Heart right ventricle (tissue), 16 donors: ENCODE results near the gene TLE5. TPM values are rescaled to one million over a fixed set of nuclear protein-coding genes. Genes with fewer than 3 reads are reported as not detected.

Experiments used
- ATAC-seq, 8 donors: fragments of 200-7000 bp; cut with Tn5 transposase; one replicate each; pipeline ENCODE4 v1.9.1; 2020; ENCODE audit warnings: mild to moderate bottlenecking in 8 of 8, moderate library complexity in 8 of 8, moderate number of reproducible peaks in 1 of 8
- DNase-seq, 2 donors: peaks; one replicate each; pipeline ENCODE4 v3.0.0-alpha.2; 2020
- H3K27ac ChIP-seq, 10 donors: fragments of 200-600 bp; sonication (generic) in 2 of 10; one replicate each; pipeline versions ENCODE4 v1.5.0 to v1.8.0; 2020 to 2022; ENCODE audit warnings: mild to moderate bottlenecking in 3 of 10
- H3K27me3 ChIP-seq, 7 donors: fragments of 200-600 bp; one replicate each; pipeline ENCODE4 v1.8.0; 2021 to 2022; ENCODE audit warnings: mild to moderate bottlenecking in 2 of 7
- H3K36me3 ChIP-seq, 9 donors: fragments of 200-600 bp; sonication (generic) in 1 of 9; one replicate each; pipeline versions ENCODE4 v1.5.0 to v1.8.0; 2020 to 2022; ENCODE audit warnings: mild to moderate bottlenecking in 2 of 9
- H3K4me1 ChIP-seq, 9 donors: fragments of 200-600 bp; sonication (generic) in 1 of 9; one replicate each; pipeline versions ENCODE4 v1.5.0 to v1.8.0; 2020 to 2022; ENCODE audit warnings: mild to moderate bottlenecking in 4 of 9
- H3K4me3 ChIP-seq, 10 donors: fragments of 200-600 bp; sonication (generic) in 2 of 10; one replicate each; pipeline versions ENCODE4 v1.5.0 to v1.8.0; 2020 to 2022; ENCODE audit warnings: mild to moderate bottlenecking in 7 of 10, moderate library complexity in 2 of 10
- H3K9me3 ChIP-seq, 11 donors: fragments of 200-600 bp in 10 of 11; sonication (generic) in 2 of 11; one replicate each; pipeline versions ENCODE4 v1.5.0 to v1.8.0; 2013 to 2022; ENCODE audit warnings: mild to moderate bottlenecking in 2 of 11, control low read depth in 1 of 11, moderate library complexity in 1 of 11
- WGBS, 2 donors: extraction: QIAGEN DNeasy Blood & Tissue Kit; methylation state at CpG; one replicate each; pipeline ENCODE4 v1.1.7; 2013; ENCODE audit warnings: inconsistent platforms in 1 of 2; 5-methylcytosine and 5-hydroxymethylcytosine counted together
- intact Hi-C, 10 donors: fragments of 100-400 bp; cut with DNase I; formaldehyde crosslinking; loops; one replicate each; pipeline versions ENCODE4 v1.11.1 to v1.14.2; 2022
- polyA plus RNA-seq, 2 donors: library from polyadenylated mRNA; stranded (reverse); fragments of 200-250 nt; gene quantifications; one replicate each; pipeline ENCODE4 v1.2.3, GENCODE V29; 2013
- total RNA-seq, 10 donors: library from RNA; stranded (reverse); fragmentation: NEBNext Ultra II Directional in 3 of 10; extraction: Animal tissue kit (Norgen Biotek cat#: 25700) in 3 of 10; gene quantifications; one replicate each; pipeline versions ENCODE4 v1.2.1 to v1.2.4, GENCODE V29; 2021 to 2023
- TF ChIP-seq, protein P1 (sequence below), 9 donors: fragments of 200-600 bp; sonication (generic) in 2 of 9; IDR thresholded peaks; one replicate each; pipeline versions ENCODE4 v1.5.0 to v1.8.0; 2021 to 2022; ENCODE audit warnings: antibody characterized with exemption in 9 of 9, mild to moderate bottlenecking in 5 of 9, moderate library complexity in 1 of 9
- donor health status: Arrhythmogenic right ventricular cardiomyopathy.
- donor health status: ischemic (EF 13 %, LVEDD 7.1; RV severe dilation, severe dysfunction).
- donor health status: healthy with polysubstance abuse.
- donor health status: DM: no; HTN: yes; CAD: no.
- donor health status: DM: no; HTN: no; CAD: no.
- donor health status: ischemic (EF 25% LVEDD 6.9; RV normal size, moderate dysfunction).
- donor health status: ischemic (EF 25% LVEDD 5.7; RV mildly dilated, moderate dysfunction).
- donor health status: healthy.
- donor health status: DM: yes; HTN: yes; CAD: no.
- donor health status: Ischemic cardiomyopathy.
- donor health status: ischemic (EF 35%, LVEDD 5.7; RV mildly dilated, moderate dysfunction).
- donor health status: nonischemic (EF 11% LVEDD 7.7; RV severe dilation, severe dysfunction).
- donor health status: DM: yes; HTN: yes; CAD: no.
- donor health status: PGD.
- donor health status: ischemic (EF 29% LVEDD 5.4; RV normal size, mild dysfunction).
- donor health status: nonischemic (EF 23%, LVEDD 6.1; RV moderate dilation, normal function).

The TLE5 gene
- total and polyA plus RNA-seq, 12 donors = 653 to 1,254 (median 758) TPM

DNA sequence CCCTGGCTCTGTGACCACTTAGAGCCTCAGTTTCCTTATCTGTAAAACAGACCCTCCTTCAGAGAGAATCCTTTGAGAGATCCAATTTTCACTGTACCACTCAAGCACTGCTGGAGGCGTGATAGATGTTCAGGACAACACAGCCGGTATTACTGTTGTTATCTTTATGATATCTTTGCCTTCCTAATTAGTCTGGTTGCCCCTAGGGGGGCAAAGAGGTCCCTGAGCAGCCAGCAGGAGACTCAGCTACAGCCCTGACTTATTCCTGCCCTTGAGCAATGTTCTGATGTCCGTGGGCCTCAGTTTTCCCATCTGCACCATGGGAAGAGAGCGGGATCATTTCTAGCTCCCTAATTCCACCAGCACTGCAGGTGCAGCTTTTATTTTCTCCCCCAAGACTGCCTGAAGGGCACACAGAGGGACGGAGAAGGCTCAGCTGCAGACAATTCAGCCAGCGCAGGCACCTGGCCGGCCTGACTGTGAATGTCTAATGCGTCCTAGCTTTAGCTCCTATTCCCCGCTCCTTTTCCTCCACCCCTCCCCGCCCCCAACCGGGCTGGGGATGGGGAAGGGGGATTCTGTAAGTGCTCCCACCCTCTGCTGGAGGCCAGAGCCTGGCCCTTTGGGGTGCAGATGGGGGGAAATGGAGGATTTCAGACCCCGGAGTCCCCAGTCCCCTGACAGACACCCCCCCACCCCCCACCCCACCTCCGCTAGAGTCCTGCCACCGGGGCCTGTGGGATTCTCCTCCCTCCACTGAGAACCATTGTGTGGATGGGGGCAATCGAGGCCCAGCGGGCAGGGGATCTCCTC is 16.2 kb downstream of the TLE5 start:
- H3K27ac ChIP-seq = peak overlapping the region in 2 of 10 donors; percentile 23 to 28
- ATAC-seq = peak in 4 of 8 donors; percentile 3 to 8 (median 6)
- H3K36me3 ChIP-seq = no peaks in the 10 kb centered on the region
- peaks cover 0 to 20% (median 0%) of the 10 kb centered on the region in 7 donors for H3K27me3 ChIP-seq
- peaks cover 0 to 24% (median 12%) of the 10 kb centered on the region in 9 donors for H3K4me1 ChIP-seq
- 56 to 57% methylated on average over 16 of the region's 16 CpGs for WGBS, 2 donors
- no peak for DNase-seq
- no peaks in the 10 kb centered on the region for H3K9me3 ChIP-seq
- H3K4me3 ChIP-seq = no peak overlapping the region
- intact Hi-C loops = no loop called here
- TF ChIP-seq, protein P1, sequence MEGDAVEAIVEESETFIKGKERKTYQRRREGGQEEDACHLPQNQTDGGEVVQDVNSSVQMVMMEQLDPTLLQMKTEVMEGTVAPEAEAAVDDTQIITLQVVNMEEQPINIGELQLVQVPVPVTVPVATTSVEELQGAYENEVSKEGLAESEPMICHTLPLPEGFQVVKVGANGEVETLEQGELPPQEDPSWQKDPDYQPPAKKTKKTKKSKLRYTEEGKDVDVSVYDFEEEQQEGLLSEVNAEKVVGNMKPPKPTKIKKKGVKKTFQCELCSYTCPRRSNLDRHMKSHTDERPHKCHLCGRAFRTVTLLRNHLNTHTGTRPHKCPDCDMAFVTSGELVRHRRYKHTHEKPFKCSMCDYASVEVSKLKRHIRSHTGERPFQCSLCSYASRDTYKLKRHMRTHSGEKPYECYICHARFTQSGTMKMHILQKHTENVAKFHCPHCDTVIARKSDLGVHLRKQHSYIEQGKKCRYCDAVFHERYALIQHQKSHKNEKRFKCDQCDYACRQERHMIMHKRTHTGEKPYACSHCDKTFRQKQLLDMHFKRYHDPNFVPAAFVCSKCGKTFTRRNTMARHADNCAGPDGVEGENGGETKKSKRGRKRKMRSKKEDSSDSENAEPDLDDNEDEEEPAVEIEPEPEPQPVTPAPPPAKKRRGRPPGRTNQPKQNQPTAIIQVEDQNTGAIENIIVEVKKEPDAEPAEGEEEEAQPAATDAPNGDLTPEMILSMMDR (IDR thresholded peaks at IDR 0.05) = no peak

- Histone ChIP-seq H3K27me3 (peaks cover 0 to 20% (median 0%) of the 10 kb centered on the region in 7 donors), H3K9me3 (no peaks in the 10 kb centered on the region), H3K36me3 (no peaks in the 10 kb centered on the region), H3K4me3 (no peak overlapping the region), H3K4me1 (peaks cover 0 to 23% (median 12%) of the 10 kb centered on the region in 9 donors), H3K27ac (no peak overlapping the region)
- intact Hi-C loops = no loop called here
- TF ChIP-seq, protein P1 (IDR thresholded peaks at IDR 0.05) = no peak
- ATAC-seq (no peak), DNase-seq (no peak)
- WGBS, 2 donors = 87 to 93% methylated on average over 6 of the region's 6 CpGs
These were observed 17.1 kb downstream of the TLE5 start for GRCh38 chr19:3045191-3045590.

DNA sequence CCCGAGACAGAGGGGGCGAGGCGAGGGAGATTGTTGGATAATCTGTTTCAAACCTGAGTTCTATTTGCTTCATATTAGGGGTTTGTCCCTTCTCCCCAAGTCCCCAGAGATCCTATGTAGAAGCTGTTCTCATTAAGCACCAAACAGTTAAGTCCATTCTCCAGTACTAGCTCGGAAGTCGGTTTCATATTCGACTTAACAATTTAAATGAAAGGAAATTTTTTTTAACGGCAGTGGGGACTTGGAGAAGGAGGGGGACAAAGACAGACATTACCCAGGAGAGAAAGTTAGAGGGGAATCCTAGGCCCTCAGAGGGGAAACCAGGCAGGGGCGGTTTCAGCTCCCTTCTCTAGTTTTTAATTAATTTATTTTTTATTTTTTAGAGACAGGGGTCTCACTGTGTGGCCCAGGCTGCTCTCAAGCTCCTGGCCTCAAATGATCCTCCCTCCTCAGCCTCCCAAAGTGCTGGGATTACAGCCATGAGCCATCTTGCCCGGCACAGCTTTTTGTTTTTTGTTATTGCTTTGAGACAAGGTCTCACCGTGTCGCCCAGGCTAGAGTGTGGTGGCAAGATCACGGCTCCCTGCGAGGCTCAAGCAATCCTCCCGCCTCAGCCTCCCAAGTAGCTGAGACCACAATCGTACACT is 19.6 kb downstream of the TLE5 start:
- Histone ChIP-seq H3K4me1 (peaks cover 0 to 18% (median 8%) of the 10 kb centered on the region in 9 donors), H3K27me3 (peaks cover 0 to 20% (median 0%) of the 10 kb centered on the region in 7 donors), H3K9me3 (no peaks in the 10 kb centered on the region), H3K27ac (peak overlapping the region in 4 of 10 donors; percentile 10 to 39 (median 18)), H3K36me3 (no peaks in the 10 kb centered on the region), H3K4me3 (peak overlapping the region in 3 of 10 donors; percentile 2 to 26 (median 23))
- intact Hi-C loops = no loop called here
- WGBS, 2 donors = 48 to 50% methylated on average over 15 of the region's 15 CpGs
- DNase-seq (no peak), ATAC-seq (no peak)
- TF ChIP-seq, protein P1 (IDR thresholded peaks at IDR 0.05) = no peak

DNA sequence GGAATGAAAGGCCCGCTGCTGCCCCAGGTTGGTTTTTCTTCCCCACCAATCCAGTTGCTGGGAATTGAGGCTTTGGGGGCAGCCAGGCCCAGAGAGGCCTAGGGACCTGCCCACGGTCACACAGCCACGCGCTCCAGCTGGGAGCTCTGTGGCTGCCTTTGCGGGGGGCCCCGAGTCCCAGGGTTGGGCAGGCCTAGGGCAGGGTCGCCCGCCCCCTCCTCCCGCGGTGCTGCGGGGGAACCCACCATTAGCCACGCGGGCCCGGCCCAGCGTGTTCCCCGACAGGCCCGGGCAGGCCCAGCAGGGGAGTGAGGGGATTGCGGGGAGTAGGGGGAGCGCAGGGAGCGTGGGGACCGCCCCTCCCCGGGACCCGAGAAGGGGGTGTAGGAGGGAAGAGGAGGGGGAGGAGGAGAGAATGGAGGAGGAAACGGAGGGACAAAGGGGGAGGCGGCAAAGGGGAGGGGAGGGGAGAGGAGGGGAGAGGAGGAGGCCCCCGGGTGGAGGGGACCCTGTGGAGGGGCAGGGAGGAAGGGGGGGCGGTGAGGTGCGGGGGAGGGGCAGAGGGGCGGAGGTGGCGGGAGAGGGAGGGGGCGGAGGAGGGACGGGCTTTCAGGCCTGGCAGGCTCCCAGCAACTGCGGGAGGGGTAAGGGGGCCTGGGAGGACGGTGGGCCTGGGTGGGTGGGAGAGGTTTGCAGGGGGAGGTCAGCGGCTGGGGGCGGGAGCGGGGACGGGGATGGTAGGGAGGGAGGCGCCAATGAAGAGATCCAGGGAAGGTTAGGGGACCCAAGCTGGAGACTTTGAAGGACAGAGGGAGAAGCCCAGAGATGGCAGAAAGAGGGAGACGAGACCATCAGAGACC is 20.3 kb downstream of the TLE5 start:
- 21 to 28% methylated on average over 20 to 39 of the region's 40 CpGs for WGBS, 2 donors
- TF ChIP-seq, protein P1 (IDR thresholded peaks at IDR 0.05) = no peak
- Histone ChIP-seq H3K9me3 (no peaks in the 10 kb centered on the region), H3K27ac (peak overlapping the region in 3 of 10 donors; percentile 10 to 21 (median 14)), H3K4me3 (peak overlapping the region in 3 of 10 donors; percentile 2 to 26 (median 23)), H3K27me3 (peaks cover 0 to 15% (median 0%) of the 10 kb centered on the region in 7 donors), H3K4me1 (peaks cover 0 to 13% (median 5%) of the 10 kb centered on the region in 9 donors), H3K36me3 (no peaks in the 10 kb centered on the region)
- intact Hi-C loops = no loop called here
- DNase-seq (no peak), ATAC-seq (no peak)
